GM20431 (cell line): ENCODE results near the gene OPN1SW.

Source experiments
- in situ Hi-C: fragments of 300-500 bp; cut with MseI, MboI; formaldehyde crosslinking; loops from one replicate; pipeline ENCODE4 v1.15.0; 2020; ENCODE audit warnings: low sequenced_read_pairs; ENCODE audit not compliant: unreplicated experiment

Gene OPN1SW

DNA sequence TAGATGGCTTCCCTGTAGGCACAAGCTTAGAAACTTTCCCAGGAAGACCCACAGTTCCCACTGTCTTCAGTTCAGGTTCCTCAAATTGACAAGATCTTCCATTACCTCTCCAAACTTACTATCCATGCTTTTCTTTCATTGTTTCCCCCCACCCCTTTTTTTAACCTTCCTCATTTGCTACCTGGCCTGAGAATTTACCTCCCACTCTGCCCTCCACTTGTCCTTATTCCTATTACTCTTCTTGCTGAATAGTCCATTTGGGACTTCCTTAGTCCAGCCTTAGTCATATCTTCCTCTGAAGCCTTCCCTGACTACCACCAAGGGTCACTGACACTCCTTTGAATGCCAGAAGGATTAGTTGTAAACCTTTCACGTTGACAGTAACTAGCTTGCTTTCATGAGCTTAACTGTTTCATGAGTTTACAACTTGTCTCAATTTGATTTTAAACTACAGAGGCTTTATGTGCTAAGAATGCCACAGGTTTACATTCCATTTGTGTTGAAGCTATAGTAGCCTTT lies 37.7 kb downstream of the OPN1SW start:
- in situ Hi-C loops, result no loop called here

DNA sequence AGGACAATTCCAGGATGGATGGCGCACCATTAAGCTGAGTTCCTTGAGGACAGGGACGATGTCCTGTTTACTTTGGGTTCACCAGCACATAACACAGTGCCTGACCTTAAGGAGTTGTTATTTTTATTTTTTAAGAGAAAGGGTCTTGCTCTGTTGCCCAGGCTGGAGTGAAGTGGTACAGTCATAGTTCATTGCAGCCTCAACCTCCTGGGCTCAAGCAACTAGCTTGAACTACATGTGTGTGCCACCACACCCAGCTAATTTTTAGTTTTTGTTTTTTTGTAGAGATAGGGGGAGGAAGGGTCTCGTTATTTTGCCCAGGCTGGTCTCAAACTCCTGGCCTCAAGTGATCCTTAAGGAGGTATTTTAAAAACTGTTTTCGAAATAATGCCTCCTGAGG lies 38.2 kb downstream of the OPN1SW start:
- in situ Hi-C loops, result no loop called here

DNA sequence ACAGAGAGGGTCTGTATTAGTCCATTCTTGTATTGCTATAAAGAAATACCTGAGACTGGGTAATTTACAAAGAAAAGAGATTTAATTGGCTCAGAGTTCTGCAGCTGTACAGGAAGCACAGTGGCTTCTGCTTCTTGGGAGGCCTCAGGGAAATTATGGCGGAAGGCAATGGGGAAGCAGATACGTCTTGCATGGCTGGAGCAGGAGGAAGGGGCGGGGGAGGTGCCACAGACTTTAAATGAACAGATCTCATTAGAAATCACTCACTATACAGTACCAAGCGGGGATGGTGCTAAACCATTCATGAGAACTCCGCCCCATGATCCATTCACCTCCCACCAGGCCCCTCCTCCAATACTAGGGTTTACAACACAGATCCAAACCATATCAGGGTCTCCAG lies 40.2 kb downstream of the OPN1SW start:
- in situ Hi-C loops, result no loop called here

DNA sequence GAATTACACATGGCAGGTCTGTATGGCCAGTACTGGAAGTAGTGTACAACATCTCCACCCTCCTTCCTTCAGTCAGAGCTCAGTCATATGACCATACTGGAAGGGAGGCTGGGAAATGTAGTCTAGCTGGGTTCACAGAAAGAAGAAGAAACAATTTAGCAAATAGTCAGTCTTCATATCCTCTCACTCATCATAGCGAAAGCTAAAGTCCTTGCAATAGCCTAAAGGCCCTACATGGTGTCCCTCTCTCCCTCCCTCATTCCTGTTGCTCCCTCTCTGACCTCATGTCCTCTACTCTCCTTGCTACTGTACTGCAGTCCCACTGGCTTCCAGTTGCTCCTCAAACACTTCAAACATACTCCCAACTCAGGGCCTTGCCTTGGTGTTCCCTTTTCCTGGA lies 40.7 kb downstream of the OPN1SW start:
- in situ Hi-C loops, result no loop called here

DNA sequence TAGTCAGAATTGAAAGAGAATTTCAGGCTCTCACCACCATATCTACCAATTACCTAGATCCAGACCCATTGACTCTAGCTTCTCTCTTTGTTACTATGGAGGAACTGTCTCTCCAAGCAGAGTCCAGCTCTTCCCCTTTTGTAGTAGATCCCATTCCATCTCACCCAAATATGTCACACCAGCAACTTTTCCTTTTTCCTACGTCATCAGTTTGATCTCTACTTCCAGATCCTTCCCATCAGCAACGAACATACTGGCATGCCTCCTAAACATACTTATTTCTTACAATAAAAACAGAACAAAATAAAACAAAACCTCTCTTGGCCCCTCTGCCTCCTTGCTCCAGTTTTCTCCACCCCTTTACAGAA lies 42.3 kb downstream of the OPN1SW start:
- in situ Hi-C loops, result no loop called here

DNA sequence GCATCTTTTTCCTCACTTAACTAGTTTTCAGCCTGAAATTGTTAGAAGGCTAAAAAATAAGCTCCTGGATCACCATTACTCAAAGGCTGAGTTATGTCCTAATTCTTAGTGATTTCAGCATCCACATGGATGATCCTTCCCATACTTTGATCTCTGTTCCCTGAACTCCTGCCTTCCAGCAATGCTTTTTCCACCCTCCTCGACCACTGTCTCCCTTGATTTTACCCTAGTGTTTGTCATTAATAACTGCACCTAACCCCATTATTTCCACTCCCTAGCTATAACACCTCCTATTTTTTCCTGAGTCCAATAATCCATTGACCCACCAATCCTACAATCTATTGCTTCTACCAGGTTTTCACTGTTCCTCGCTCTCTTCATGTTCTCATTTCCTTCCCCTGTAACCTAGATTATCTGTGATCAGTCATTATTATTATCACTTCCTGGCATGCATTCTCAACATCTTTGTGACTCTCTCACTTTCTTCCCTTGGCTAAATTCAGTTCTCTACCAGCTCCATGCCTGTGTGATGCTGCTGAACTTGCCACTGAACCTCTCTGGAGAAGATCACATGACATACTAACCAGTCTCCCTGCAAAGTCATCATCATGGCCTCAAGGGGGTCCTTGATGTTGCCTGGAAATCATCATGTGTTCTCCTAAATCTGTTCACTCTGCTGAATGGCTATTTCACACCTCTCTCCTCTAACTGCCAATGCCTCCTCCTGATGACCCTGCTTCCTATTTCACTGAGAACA lies 42.9 kb downstream of the OPN1SW start:
- in situ Hi-C loops, result no loop called here

DNA sequence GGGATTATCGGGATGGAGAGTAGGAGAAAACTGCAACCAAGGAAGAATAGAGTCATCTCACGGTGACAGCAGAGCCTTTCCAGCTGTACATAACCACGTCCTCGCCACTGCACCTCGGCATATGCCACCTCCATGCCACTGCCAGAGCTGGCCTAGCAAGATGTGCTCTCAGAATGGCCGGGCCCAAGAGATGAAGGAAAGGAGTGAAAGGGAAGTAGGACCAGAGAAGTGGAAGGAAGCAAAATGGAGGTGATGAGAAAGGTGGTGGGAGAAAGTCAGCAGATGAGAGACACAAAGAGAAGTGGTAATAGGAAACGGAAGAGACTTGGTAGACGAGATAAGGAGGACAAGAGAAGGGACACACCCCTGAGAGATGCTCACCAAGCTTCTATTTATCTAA lies 44.4 kb downstream of the OPN1SW start:
- in situ Hi-C loops, result no loop called here

DNA sequence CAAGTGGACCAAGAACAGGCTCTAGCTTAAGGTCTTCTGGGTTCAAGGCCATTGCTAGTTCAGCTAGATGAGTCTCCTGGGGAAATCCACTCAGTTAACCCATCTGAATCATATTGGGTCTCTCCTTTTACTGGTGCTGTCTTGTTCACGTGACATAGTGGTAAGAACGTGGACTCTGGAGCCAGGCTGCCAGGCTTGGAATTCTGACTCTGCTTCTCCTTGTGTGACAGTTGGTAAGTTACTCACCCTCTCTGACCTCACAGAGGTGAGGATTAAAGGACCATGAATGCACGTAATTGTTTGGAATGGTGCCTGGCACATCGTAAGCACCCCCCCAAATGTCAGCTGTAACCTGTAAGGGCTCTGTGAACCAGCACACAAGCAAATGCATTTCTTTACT lies 46.1 kb downstream of the OPN1SW start:
- in situ Hi-C loops, result no loop called here

DNA sequence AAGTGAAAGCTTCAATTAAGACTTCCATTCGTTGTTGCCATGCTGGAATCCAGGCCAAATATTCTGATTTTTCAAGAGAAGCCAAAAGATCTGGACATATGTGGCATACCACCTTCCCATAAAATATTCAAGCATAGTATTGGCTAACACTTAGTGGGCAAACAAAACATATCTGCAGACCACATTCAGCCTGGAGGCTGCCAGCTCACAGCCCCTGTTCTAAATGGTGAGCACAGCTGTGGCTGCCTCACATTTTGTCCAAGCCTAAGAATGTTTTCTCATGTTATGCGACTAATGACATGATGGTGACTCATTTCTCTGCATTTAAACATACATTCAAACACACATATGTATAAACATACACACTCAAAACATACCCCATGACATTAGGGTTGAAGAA lies 47.0 kb downstream of the OPN1SW start:
- in situ Hi-C loops, result no loop called here

DNA sequence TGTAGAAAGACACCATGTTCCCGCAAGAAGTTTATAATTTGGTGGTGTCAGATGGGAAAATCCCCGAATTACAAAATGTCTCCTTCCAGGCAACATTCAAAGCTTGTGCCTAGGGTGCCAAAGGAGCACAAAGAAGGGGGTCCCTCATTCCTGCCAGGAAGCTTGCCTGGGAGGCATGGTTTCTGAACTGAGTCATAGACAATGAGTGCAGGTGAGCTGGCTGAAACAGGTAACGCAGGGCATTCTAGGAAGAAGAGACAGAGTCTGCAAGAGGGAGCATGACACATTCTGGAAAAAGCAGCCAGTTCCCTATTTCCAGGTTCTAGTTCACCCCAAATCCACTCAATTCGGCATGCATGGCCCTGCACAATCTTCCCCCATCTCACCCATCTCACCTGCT lies 48.4 kb downstream of the OPN1SW start:
- in situ Hi-C loops, result no loop called here

DNA sequence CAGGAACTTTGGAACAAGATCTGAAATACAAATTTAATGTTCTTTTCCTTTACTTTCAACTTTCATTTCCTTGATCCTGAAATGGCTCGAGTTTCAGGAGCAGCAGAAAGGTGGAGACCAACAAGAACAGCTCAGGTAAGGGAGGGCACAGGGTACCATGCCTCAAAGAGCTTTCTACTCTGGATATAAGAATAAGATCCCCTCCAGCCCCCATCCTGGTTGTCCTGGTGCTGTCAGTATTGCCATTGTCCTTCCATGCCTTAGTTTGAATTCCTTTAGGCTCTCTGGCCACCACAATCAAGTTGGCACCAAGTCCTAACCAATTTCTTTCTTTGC lies 48.9 kb downstream of the OPN1SW start:
- in situ Hi-C loops, result no loop called here

DNA sequence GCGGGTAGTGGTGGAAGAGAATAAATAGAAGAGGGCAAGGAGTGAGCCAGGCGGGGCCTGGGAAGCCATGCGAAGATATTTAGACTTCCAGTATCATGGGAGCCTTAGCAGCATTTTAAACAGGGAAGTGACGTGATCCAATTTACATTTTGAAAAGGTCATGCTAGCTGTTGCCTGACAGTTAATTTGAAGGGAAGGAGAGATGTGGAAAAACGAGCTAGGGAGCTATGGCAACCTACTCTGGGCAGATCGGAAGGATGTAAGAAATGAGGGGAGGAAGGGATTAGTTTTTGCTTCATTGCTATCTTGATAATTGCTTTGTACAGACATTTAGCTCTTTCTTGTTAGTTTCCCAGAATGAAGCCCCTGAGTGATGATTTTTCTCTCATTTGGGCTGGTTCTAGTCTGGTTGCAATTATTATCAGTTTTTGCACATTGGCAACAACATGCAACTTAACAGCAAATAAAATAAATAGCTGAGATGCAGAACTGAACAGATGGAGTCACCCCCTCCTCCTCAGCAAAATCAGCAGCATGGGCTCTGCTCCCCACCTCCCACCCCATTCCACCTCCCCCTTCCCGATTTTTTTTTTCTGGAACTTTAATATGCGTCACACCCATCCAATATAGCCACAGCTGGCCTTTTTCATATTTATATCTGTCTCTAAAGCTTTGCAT lies 49.4 kb downstream of the OPN1SW start:
- in situ Hi-C loops, result no loop called here

DNA sequence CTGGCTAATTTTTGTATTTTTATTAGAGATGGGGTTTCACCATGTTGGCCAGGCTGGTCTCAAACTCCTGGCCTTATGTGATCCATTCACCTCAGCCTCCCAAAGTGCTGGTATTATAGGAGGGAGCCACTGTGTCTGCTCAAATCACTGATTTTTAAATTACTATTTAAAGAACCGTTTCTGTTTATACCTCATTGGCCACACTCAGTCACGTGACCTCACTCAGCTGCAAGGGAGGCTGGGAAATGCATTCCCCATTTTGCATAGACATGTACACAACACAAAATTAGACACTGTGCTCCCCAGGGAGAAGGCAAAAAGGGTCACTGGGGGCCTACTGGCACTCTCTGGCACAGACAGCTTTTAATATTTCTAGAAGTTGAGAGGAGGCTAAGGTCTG lies 50.1 kb downstream of the OPN1SW start:
- in situ Hi-C loops, result no loop called here

DNA sequence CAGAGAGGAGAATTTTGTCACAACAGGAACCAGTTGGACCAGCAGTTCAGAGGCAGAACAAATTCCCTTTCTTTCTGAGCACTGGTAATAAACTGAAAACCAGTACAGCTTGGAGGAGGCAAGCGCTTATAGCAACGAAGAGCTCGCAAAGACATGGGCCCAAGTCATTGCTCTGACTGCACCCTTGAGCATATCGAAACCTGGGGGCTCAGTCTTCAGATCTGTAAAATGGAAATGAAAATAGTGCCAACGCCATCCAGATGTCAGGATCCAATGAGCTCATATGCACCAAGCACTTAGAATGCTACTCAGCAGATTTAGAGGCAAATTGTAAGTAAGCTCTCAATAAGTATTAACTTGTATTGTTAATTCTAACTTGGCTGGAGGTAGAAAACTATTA lies 50.9 kb downstream of the OPN1SW start:
- in situ Hi-C loops, result no loop called here
